GM12891 (cell line): ENCODE data around the gene IFT80.

Experiments
- PAX5 ChIP-seq: IDR thresholded peaks from 2 replicates; pipeline ENCODE4 v1.6.1; 2011; ENCODE audit warnings: low read length, moderate library complexity, mild to moderate bottlenecking; ENCODE audit not compliant: insufficient read depth, severe bottlenecking
- POLR2A ChIP-seq: IDR thresholded peaks from 2 replicates; pipeline ENCODE4 v1.6.1; 2011; ENCODE audit warnings: low read depth, low read length, control low read depth
- POLR2AphosphoS5 ChIP-seq: IDR thresholded peaks from 2 replicates; pipeline ENCODE4 v1.6.1; 2011; ENCODE audit warnings: low read depth, low read length, control low read depth
- SPI1 ChIP-seq: IDR thresholded peaks from 2 replicates; pipeline ENCODE4 v1.6.1; 2011; ENCODE audit warnings: low read depth, low read length, control low read depth
- TAF1 ChIP-seq: IDR thresholded peaks from 2 replicates; pipeline ENCODE4 v1.6.1; 2011; ENCODE audit warnings: low read depth, low read length, control low read depth

- TF ChIP-seq POLR2A, result no peak
- no peak for TF ChIP-seq TAF1
- no peak for TF ChIP-seq POLR2AphosphoS5
- no peak for TF ChIP-seq PAX5
- no peak for TF ChIP-seq SPI1
Observed at GRCh38 chr3:160280836-160281235, 118.2 kb downstream of the IFT80 start.
